ENCODE data around the gene P2RY6.

The P2RY6 gene

DNA sequence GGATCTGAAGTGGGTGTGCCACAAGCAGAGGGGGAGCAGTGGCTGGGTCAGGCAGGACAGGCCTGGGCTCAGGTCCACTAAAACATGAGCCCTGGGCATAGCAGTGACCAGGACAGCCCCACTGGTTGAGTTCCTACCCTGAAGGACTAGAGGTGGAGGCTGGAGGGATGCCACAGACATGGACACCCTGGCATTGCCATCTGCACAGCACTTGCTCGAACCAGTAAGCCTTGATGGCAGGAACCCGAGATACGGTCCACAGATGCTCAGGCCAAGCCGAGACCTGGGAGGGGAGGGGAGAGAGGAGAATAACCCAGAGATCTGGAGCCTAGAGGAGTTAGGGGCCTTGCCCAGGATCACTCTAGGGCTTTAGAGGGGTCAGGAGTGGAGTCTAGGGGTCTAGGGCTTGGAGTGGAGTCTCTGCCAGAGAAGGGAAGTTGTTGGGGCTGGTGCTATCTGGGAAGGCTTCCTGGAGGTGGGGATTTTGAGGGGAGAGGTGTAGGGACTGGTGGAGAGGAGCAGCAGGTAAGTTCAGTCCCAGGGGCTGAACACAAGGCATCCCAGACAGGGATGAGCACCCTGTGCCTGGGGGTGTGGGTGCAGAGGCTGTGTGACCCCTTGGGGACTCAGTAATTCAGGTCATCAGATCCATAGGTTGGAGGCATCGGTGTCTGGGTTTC, 73.5 kb downstream of the P2RY6 start:
- CTCF ChIA-PET: interaction anchor here (1.2 to 1.3 kb wide), 2 partner anchors 10 to 15 kb away, joined by 3 to 6 read pairs; no protein-coding TSS in a partner anchor
- no peak for TF ChIP-seq CTBP1 (IDR thresholded peaks at IDR 0.05; ENCODE audit: borderline replicate concordance)
- TF ChIP-seq BHLHE40 (IDR thresholded peaks at IDR 0.05; ENCODE audit: borderline replicate concordance): no peak
- no peak for TF ChIP-seq LEF1 (IDR thresholded peaks at IDR 0.05; ENCODE audit: borderline replicate concordance)
- no peak for TF ChIP-seq ELF4 (IDR thresholded peaks at IDR 0.05)
- TF ChIP-seq ZNF384 (IDR thresholded peaks at IDR 0.05): no peak
- no peak for TF ChIP-seq FOXK2 (IDR thresholded peaks at IDR 0.05)
- TF ChIP-seq FOXA1 (IDR thresholded peaks at IDR 0.05): no peak
- TF ChIP-seq HDGF (IDR thresholded peaks at IDR 0.05; ENCODE audit: borderline replicate concordance): no peak
- no peak for TF ChIP-seq TARDBP (IDR thresholded peaks at IDR 0.05)
- TF ChIP-seq, protein P1, sequence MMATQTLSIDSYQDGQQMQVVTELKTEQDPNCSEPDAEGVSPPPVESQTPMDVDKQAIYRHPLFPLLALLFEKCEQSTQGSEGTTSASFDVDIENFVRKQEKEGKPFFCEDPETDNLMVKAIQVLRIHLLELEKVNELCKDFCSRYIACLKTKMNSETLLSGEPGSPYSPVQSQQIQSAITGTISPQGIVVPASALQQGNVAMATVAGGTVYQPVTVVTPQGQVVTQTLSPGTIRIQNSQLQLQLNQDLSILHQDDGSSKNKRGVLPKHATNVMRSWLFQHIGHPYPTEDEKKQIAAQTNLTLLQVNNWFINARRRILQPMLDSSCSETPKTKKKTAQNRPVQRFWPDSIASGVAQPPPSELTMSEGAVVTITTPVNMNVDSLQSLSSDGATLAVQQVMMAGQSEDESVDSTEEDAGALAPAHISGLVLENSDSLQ (IDR thresholded peaks at IDR 0.05): no peak
- TF ChIP-seq SUZ12 (IDR thresholded peaks at IDR 0.05): no peak
- no peak for TF ChIP-seq SP1 (IDR thresholded peaks at IDR 0.05)
- DNase-seq (ENCODE audit: extremely low spot score): no peak
- POLR2A ChIA-PET: no interaction called here

- CTCF ChIA-PET: no interaction called here
- no peak for DNase-seq (ENCODE audit: extremely low spot score)
- POLR2A ChIA-PET: no interaction called here
- TF ChIP-seq LEF1 (IDR thresholded peaks at IDR 0.05; ENCODE audit: borderline replicate concordance): no peak
- no peak for TF ChIP-seq NFRKB (IDR thresholded peaks at IDR 0.05)
- TF ChIP-seq FOXK2 (IDR thresholded peaks at IDR 0.05): no peak
- no peak for TF ChIP-seq TARDBP (IDR thresholded peaks at IDR 0.05)
- no peak for TF ChIP-seq HDGF (IDR thresholded peaks at IDR 0.05; ENCODE audit: borderline replicate concordance)
- no peak for TF ChIP-seq SP1 (IDR thresholded peaks at IDR 0.05)
- TF ChIP-seq BHLHE40 (IDR thresholded peaks at IDR 0.05; ENCODE audit: borderline replicate concordance): no peak
- TF ChIP-seq FOXM1 (IDR thresholded peaks at IDR 0.05; ENCODE audit: borderline replicate concordance): no peak
Observed at GRCh38 chr11:73346186-73346935, 74.2 kb downstream of the P2RY6 start.

DNA sequence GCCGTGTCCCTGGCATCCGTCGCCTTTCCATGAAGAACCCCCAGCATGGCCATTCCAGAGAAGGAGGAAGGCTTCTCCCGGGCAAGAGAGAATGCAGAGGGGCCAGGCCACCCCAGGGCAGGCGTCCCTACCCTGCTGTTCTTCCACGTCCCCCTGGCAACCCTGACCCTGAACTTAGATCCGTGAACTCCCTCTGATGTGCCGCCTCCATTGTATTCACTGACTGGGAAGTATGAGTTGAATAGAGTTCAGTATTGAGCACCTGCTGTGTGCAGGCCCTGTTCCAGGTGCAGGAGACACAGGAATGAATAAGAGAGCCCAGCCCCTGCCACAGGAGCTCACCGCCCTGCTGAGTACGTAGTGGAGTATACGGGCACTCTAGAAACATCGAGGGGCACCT, 74.9 kb downstream of the P2RY6 start:
- ChIA-PET POLR2A (no interaction called here), CTCF (no interaction called here)
- TF ChIP-seq CTBP1 (IDR thresholded peaks at IDR 0.05; ENCODE audit: borderline replicate concordance): no peak
- TF ChIP-seq FOXA1 (IDR thresholded peaks at IDR 0.05): no peak
- no peak for TF ChIP-seq FOXM1 (IDR thresholded peaks at IDR 0.05; ENCODE audit: borderline replicate concordance)
- TF ChIP-seq NFRKB (IDR thresholded peaks at IDR 0.05): no peak
- TF ChIP-seq SP1 (IDR thresholded peaks at IDR 0.05): no peak
- no peak for TF ChIP-seq L3MBTL2 (conservative IDR thresholded peaks at IDR 0.05)
- no peak for TF ChIP-seq LEF1 (IDR thresholded peaks at IDR 0.05; ENCODE audit: borderline replicate concordance)
- no peak for TF ChIP-seq TARDBP (IDR thresholded peaks at IDR 0.05)
- TF ChIP-seq BHLHE40 (IDR thresholded peaks at IDR 0.05; ENCODE audit: borderline replicate concordance): no peak
- DNase-seq (ENCODE audit: extremely low spot score): no peak

Measured in HEK293T (cell line).